Glutamatergic neuron (in vitro differentiated cells): ENCODE measurements around the gene EIF2B2. TPM values are rescaled to one million over a fixed set of nuclear protein-coding genes. Genes with fewer than 3 reads are reported as not detected.

ENCODE experiments used
- DNase-seq: peaks from one replicate; pipeline ENCODE4 v3.0.0; 2022
- H3K27ac Mint-ChIP-seq: one replicate; pipeline ENCODE4 v1.8.0; 2020; ENCODE audit warnings: mild to moderate bottlenecking, mixed read lengths, inconsistent platforms; ENCODE audit not compliant: unreplicated experiment
- H3K27me3 Mint-ChIP-seq: one replicate; pipeline ENCODE4 v1.8.0; 2020; ENCODE audit warnings: mild to moderate bottlenecking, moderate library complexity, mixed read lengths, inconsistent platforms; ENCODE audit not compliant: unreplicated experiment
- H3K36me3 Mint-ChIP-seq: one replicate; pipeline ENCODE4 v1.8.0; 2020; ENCODE audit warnings: mild to moderate bottlenecking, mixed read lengths, inconsistent platforms; ENCODE audit not compliant: unreplicated experiment
- H3K4me1 Mint-ChIP-seq: one replicate; pipeline ENCODE4 v1.8.0; 2020; ENCODE audit warnings: mild to moderate bottlenecking, low read depth, mixed read lengths, inconsistent platforms; ENCODE audit not compliant: unreplicated experiment
- H3K4me3 Mint-ChIP-seq: one replicate; pipeline ENCODE4 v1.8.0; 2020; ENCODE audit warnings: mild to moderate bottlenecking, mixed read lengths, inconsistent platforms; ENCODE audit not compliant: unreplicated experiment
- H3K9me3 Mint-ChIP-seq: one replicate; pipeline ENCODE4 v1.8.0; 2020; ENCODE audit warnings: mild to moderate bottlenecking, moderate library complexity, mixed read lengths, inconsistent platforms; ENCODE audit not compliant: unreplicated experiment
- total RNA-seq: library from RNA; stranded (reverse); fragmentation: NEBNext Ultra II Directional; extraction: Animal tissue kit (Norgen Biotek cat#: 25700); gene quantifications from one replicate; pipeline ENCODE4 v1.2.1, GENCODE V29; 2021; ENCODE audit not compliant: unreplicated experiment
- TF ChIP-seq, protein P1 (sequence below): fragments of 200-600 bp; sonication (generic); IDR thresholded peaks from one replicate; pipeline ENCODE4 v1.5.0; 2021; ENCODE audit not compliant: partially characterized antibody, unreplicated experiment

EIF2B2 gene
- total RNA-seq, 1 donor from 2014 or later = 39.6 TPM

DNA sequence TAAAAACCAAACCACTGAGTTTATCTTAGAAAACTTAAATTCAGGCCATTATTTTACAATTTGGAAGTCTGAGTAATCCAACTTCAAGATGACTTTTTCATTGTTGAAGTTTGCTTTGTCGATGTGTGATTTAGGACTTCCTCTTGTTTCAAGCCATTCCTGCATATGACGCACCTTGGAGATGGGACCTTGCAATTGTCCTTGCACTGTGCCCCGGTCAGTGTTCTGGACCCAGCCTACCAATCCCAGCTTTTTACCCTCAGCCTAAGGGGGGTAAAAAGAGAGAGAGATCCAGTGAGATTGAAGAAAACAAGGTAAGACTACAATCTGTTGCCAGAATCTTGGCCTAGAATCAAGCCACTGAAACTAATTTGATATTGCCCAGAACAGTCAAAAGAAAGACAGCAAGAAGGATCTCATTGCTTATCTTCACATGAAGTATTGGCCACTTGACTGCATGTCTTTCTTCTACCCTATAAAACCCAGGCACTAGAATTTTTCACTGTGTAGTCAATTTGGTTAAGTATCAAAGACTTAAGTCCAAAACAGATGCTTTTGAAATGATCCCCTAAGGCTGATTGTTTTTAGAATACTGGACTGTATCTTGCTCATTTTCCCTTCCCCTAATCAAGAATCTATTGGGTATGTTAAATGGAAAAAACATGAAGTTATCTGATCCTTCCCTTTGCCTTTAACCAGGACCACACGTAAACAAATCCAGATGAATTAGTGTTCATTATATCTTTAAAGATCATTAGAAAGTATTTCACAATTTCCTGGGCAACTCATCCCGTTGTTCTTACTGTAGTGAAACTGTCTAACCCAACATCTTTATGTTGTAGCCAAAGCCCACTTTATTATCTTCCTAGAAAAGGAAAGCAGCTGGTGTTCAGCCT, 50.9 kb downstream of the EIF2B2 start:
- H3K27me3 Mint-ChIP-seq = peaks cover 4% of the 10 kb centered on the region
- TF ChIP-seq, protein P1, sequence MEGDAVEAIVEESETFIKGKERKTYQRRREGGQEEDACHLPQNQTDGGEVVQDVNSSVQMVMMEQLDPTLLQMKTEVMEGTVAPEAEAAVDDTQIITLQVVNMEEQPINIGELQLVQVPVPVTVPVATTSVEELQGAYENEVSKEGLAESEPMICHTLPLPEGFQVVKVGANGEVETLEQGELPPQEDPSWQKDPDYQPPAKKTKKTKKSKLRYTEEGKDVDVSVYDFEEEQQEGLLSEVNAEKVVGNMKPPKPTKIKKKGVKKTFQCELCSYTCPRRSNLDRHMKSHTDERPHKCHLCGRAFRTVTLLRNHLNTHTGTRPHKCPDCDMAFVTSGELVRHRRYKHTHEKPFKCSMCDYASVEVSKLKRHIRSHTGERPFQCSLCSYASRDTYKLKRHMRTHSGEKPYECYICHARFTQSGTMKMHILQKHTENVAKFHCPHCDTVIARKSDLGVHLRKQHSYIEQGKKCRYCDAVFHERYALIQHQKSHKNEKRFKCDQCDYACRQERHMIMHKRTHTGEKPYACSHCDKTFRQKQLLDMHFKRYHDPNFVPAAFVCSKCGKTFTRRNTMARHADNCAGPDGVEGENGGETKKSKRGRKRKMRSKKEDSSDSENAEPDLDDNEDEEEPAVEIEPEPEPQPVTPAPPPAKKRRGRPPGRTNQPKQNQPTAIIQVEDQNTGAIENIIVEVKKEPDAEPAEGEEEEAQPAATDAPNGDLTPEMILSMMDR = no peak
- H3K4me1 Mint-ChIP-seq = no peaks in the 10 kb centered on the region
- no peak overlapping the region for H3K27ac Mint-ChIP-seq
- no peaks in the 10 kb centered on the region for H3K36me3 Mint-ChIP-seq
- DNase-seq = no peak
- peaks cover 5% of the 10 kb centered on the region for H3K9me3 Mint-ChIP-seq
- H3K4me3 Mint-ChIP-seq = no peak overlapping the region

GRCh38 chr14:75054421-75054820, 51.7 kb downstream of the EIF2B2 start:
- Mint-ChIP-seq H3K36me3 (no peaks in the 10 kb centered on the region), H3K9me3 (peaks cover 5% of the 10 kb centered on the region), H3K4me1 (no peaks in the 10 kb centered on the region)

GRCh38 chr14:75059642-75060041, 56.9 kb downstream of the EIF2B2 start:
- H3K27ac Mint-ChIP-seq = no peak overlapping the region
- H3K9me3 Mint-ChIP-seq = no peaks in the 10 kb centered on the region
- peaks cover 4% of the 10 kb centered on the region for H3K36me3 Mint-ChIP-seq
- TF ChIP-seq, protein P1 = no peak
- peaks cover 4% of the 10 kb centered on the region for H3K4me1 Mint-ChIP-seq
- no peak for DNase-seq
- no peak overlapping the region for H3K4me3 Mint-ChIP-seq
- H3K27me3 Mint-ChIP-seq = peaks cover 2% of the 10 kb centered on the region

More at GRCh38 chr14:75054421-75054820, 51.7 kb downstream of the EIF2B2 start:
- no peak overlapping the region for H3K27ac Mint-ChIP-seq
- H3K27me3 Mint-ChIP-seq = peaks cover 4% of the 10 kb centered on the region
- no peak overlapping the region for H3K4me3 Mint-ChIP-seq
- DNase-seq = no peak
- TF ChIP-seq, protein P1 = no peak

DNA sequence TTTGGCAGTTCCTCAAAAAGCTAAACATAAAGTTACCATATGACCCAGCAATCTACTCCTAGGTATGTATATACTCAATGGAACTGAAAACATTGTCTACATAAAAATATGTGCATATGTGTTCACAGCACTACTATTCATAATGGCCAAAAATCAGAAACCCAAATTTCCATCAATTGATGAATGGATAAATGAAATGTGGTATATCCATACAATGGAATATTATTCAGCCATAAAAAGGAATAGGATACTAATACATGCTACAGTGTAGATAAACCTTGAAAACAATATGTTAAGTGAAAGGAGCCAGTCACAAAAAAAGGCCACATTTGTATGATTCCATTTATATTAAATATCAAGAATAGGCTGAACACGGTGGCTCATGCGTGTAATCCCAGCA, 57.7 kb downstream of the EIF2B2 start:
- TF ChIP-seq, protein P1 = no peak
- Mint-ChIP-seq H3K27me3 (peaks cover 2% of the 10 kb centered on the region), H3K27ac (no peak overlapping the region), H3K4me1 (peaks cover 4% of the 10 kb centered on the region), H3K4me3 (no peak overlapping the region), H3K36me3 (peaks cover 4% of the 10 kb centered on the region), H3K9me3 (peaks cover 2% of the 10 kb centered on the region)
- no peak for DNase-seq

Other genes starting within 250 kb of the EIF2B2 start
- 99.9 TPM for gene YLPM1, start 239.6 kb upstream of the EIF2B2 start, total RNA-seq
- not detected for gene PROX2, start 126.8 kb upstream of the EIF2B2 start, total RNA-seq
- 114 TPM for gene DLST, start 121.0 kb upstream of the EIF2B2 start, total RNA-seq
- gene RPS6KL1, start 79.7 kb upstream of the EIF2B2 start, total RNA-seq = 248 TPM
- gene PGF, start 47.3 kb upstream of the EIF2B2 start, total RNA-seq = 7.9 TPM
- 17.1 TPM for gene MLH3, start 48.5 kb downstream of the EIF2B2 start, total RNA-seq
- 14.3 TPM for gene ACYP1, start 61.1 kb downstream of the EIF2B2 start, total RNA-seq
- gene ZC2HC1C, start 66.7 kb downstream of the EIF2B2 start, total RNA-seq = 3.2 TPM
- gene NEK9, start 124.1 kb downstream of the EIF2B2 start, total RNA-seq = 50.7 TPM
- 124 TPM for gene TMED10, start 173.7 kb downstream of the EIF2B2 start, total RNA-seq